ENCODE data around the gene RPS4Y2.

- no peak for TF ChIP-seq CTCF (IDR thresholded peaks at IDR 0.05; ENCODE audit: low read depth, low read length, missing input control)
- TF ChIP-seq EGR1 (IDR thresholded peaks at IDR 0.05; ENCODE audit: low read depth in 2 of 2): no peak
- TF ChIP-seq RAD21 (IDR thresholded peaks at IDR 0.05): no peak
- no peak for TF ChIP-seq GABPA (IDR thresholded peaks at IDR 0.05 in 1 of 2, conservative IDR thresholded peaks at IDR 0.05 in 1 of 2)
- no peak for TF ChIP-seq SP1 (IDR thresholded peaks at IDR 0.05)
- TF ChIP-seq, protein P1, sequence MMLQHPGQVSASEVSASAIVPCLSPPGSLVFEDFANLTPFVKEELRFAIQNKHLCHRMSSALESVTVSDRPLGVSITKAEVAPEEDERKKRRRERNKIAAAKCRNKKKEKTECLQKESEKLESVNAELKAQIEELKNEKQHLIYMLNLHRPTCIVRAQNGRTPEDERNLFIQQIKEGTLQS (IDR thresholded peaks at IDR 0.05): no peak
- no peak for TF ChIP-seq NR2F2 (IDR thresholded peaks at IDR 0.05)
Observed at GRCh38 chrY:20770755-20771154, 14.8 kb downstream of the RPS4Y2 start.
